Natural killer cell (primary cell): Measurements from ENCODE around the gene MLPH. TPM values are rescaled to one million over a fixed set of nuclear protein-coding genes. Genes with fewer than 3 reads are reported as not detected.

Experiments used
- ATAC-seq, 3 donors: fragments of 150-1000 bp in 2 of 3; fragments of 200-7000 bp in 1 of 3; cut with Tn5 transposase; 1 replicate in 1 of 3; 2 replicates in 2 of 3; pipeline ENCODE4 v1.10.0; 2021; ENCODE audit warnings: mild to moderate bottlenecking in 2 of 3, moderate library complexity in 2 of 3
- DNase-seq, 2 donors: peaks; one replicate each; pipeline versions ENCODE4 v3.0.0 to v3.0.0-alpha.2; 2013 to 2021; ENCODE audit warnings: mixed read lengths in 1 of 2
- H3K27ac ChIP-seq: one replicate; pipeline ENCODE4 v1.5.1; 2013; ENCODE audit warnings: mild to moderate bottlenecking, low read length
- H3K27me3 ChIP-seq: one replicate; pipeline ENCODE4 v1.6.1; 2013; ENCODE audit warnings: low read length; ENCODE audit not compliant: control insufficient read depth, insufficient read depth
- H3K36me3 ChIP-seq: one replicate; pipeline ENCODE4 v1.6.1; 2013; ENCODE audit warnings: low read length; ENCODE audit not compliant: control insufficient read depth, insufficient read depth
- H3K4me1 ChIP-seq: one replicate; pipeline ENCODE4 v1.6.1; 2013; ENCODE audit warnings: low read length; ENCODE audit not compliant: control insufficient read depth, insufficient read depth
- H3K4me3 ChIP-seq: one replicate; pipeline ENCODE4 v1.5.1; 2013; ENCODE audit warnings: low read length
- H3K9me3 ChIP-seq: one replicate; pipeline ENCODE4 v1.6.1; 2013; ENCODE audit warnings: low read length; ENCODE audit not compliant: control insufficient read depth, insufficient read depth
- H3K27ac Mint-ChIP-seq, 2 donors: one replicate each; pipeline ENCODE4 v1.8.0; 2022; ENCODE audit warnings: mild to moderate bottlenecking in 2 of 2, mixed read lengths in 2 of 2, moderate library complexity in 1 of 2
- H3K27me3 Mint-ChIP-seq, 2 donors: one replicate each; pipeline ENCODE4 v1.8.0; 2022; ENCODE audit warnings: low read depth in 2 of 2, mixed read lengths in 2 of 2
- H3K36me3 Mint-ChIP-seq: one replicate; pipeline ENCODE4 v1.8.0; 2022; ENCODE audit warnings: mixed read lengths
- H3K4me1 Mint-ChIP-seq, 2 donors: one replicate each; pipeline ENCODE4 v1.8.0; 2022; ENCODE audit warnings: mixed read lengths in 2 of 2
- H3K4me3 Mint-ChIP-seq: one replicate; pipeline ENCODE4 v1.8.0; 2022; ENCODE audit warnings: mild to moderate bottlenecking, moderate library complexity, mixed read lengths
- H3K9me3 Mint-ChIP-seq, 2 donors: one replicate each; pipeline ENCODE4 v1.8.0; 2022; ENCODE audit warnings: mixed read lengths in 2 of 2
- WGBS: methylation state at CpG from one replicate; pipeline ENCODE4 v1.1.7; 2013; ENCODE audit warnings: missing lambda C conversion rate; ENCODE audit not compliant: insufficient coverage; 5-methylcytosine and 5-hydroxymethylcytosine counted together
- intact Hi-C: fragments of 100-400 bp; cut with micrococcal nuclease; formaldehyde crosslinking; loops from one replicate; pipeline ENCODE4 v1.14.2; 2022
- total RNA-seq, 4 donors: library from RNA; stranded (reverse); fragments of 120-200 nt in 1 of 4; gene quantifications; one replicate each; pipeline versions ENCODE4 v1.2.3 to v1.2.4, GENCODE V29; 2013 to 2022
- TF ChIP-seq, protein P1 (sequence below): fragments of 200-600 bp; IDR thresholded peaks from one replicate; pipeline ENCODE4 v1.8.0; 2022; ENCODE audit warnings: antibody characterized with exemption

Gene MLPH
- total RNA-seq, 3 donors from 2014 or later (not counting 1 experiment from before 2014, with no cell fraction given): not detected

DNA sequence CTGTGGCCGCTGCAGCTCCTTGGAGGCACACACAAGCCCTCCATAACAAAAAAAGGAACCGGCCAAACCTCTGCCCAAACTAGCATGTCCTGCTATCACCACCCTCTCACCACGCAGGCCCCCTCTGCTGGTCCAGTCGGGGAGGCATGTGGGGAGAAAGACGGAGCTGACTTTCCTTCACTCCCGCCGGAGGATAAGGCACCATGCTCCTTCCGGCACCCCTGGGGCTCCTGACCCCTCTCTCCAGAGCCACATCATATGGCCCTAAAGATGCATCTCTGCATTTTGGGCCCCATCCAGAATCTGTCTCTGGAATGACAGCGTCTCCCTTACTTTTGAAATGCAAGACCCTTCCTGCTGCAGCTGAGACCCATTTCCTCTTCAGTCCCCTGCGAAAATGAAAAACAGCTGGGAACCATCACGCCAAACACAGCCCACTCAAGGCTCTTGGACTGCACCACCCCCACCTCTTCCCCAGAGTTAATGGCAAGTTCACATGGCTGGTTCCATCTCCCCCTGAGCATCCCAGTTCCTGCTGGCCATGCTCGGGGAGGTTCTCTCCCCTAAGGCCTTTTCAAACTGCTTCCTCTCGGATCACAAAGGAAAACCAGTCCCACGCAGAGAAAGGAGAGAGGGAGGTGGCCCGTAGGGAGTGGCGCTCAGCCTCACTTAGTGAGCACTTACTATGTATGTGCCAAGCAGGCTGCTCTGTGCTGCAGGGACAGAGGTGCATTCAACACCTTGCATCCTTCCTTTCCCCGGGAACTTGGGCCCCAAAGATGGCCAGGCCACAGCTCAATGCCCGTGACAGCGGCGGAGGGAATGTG is 35.2 kb upstream of the MLPH start:
- Histone ChIP-seq H3K27me3 (no peaks in the 10 kb centered on the region), H3K27ac (no peak overlapping the region), H3K9me3 (no peaks in the 10 kb centered on the region), H3K36me3 (no peaks in the 10 kb centered on the region), H3K4me3 (no peak overlapping the region), H3K4me1 (no peaks in the 10 kb centered on the region)
- TF ChIP-seq, protein P1, sequence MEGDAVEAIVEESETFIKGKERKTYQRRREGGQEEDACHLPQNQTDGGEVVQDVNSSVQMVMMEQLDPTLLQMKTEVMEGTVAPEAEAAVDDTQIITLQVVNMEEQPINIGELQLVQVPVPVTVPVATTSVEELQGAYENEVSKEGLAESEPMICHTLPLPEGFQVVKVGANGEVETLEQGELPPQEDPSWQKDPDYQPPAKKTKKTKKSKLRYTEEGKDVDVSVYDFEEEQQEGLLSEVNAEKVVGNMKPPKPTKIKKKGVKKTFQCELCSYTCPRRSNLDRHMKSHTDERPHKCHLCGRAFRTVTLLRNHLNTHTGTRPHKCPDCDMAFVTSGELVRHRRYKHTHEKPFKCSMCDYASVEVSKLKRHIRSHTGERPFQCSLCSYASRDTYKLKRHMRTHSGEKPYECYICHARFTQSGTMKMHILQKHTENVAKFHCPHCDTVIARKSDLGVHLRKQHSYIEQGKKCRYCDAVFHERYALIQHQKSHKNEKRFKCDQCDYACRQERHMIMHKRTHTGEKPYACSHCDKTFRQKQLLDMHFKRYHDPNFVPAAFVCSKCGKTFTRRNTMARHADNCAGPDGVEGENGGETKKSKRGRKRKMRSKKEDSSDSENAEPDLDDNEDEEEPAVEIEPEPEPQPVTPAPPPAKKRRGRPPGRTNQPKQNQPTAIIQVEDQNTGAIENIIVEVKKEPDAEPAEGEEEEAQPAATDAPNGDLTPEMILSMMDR: no peak
- Mint-ChIP-seq H3K36me3 (no peaks in the 10 kb centered on the region), H3K27ac (no peak overlapping the region), H3K4me1 (peaks cover 0 to 9% of the 10 kb centered on the region in 2 donors), H3K4me3 (no peak overlapping the region), H3K9me3 (no peaks in the 10 kb centered on the region), H3K27me3 (peaks cover 0 to 7% of the 10 kb centered on the region in 2 donors)
- DNase-seq (no peak), ATAC-seq (no peak)
- 91% methylated on average over 20 of the region's 20 CpGs for WGBS
- intact Hi-C loops: no loop called here

DNA sequence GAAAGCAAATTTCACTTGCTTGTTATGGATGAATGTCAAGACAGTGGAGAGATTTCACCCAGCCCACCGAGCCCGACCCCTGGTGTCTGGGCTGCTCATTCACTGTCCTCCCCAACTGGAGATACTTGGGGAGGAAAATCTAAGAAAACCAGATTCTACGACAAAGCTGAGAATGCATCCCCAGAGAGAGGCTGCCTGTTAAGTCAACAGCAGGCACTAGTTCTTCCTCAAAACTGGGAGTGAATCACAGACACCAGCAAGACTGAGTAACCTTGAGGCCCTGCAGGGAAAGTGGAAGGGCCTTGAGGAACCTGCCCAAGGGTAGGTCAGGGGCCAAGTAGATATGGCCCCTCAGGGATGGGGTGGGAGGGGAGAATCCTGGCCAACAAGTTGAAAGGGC is 34.2 kb upstream of the MLPH start:
- 85% methylated on average over 3 of the region's 3 CpGs for WGBS
- no peaks in the 10 kb centered on the region for H3K9me3 ChIP-seq
- no peak overlapping the region for H3K4me3 Mint-ChIP-seq
- H3K36me3 Mint-ChIP-seq: no peaks in the 10 kb centered on the region
- no peak overlapping the region for H3K27ac ChIP-seq
- ATAC-seq (no peak), DNase-seq (no peak)
- H3K27me3 Mint-ChIP-seq: peaks cover 0 to 10% of the 10 kb centered on the region in 2 donors
- TF ChIP-seq, protein P1: no peak
- H3K27me3 ChIP-seq: no peaks in the 10 kb centered on the region
- H3K4me1 Mint-ChIP-seq: peaks cover 0 to 9% of the 10 kb centered on the region in 2 donors
- intact Hi-C loops: no loop called here
- H3K36me3 ChIP-seq: no peaks in the 10 kb centered on the region
- H3K27ac Mint-ChIP-seq: no peak overlapping the region
- H3K4me1 ChIP-seq: no peaks in the 10 kb centered on the region
- no peak overlapping the region for H3K4me3 ChIP-seq
- no peaks in the 10 kb centered on the region for H3K9me3 Mint-ChIP-seq

DNA sequence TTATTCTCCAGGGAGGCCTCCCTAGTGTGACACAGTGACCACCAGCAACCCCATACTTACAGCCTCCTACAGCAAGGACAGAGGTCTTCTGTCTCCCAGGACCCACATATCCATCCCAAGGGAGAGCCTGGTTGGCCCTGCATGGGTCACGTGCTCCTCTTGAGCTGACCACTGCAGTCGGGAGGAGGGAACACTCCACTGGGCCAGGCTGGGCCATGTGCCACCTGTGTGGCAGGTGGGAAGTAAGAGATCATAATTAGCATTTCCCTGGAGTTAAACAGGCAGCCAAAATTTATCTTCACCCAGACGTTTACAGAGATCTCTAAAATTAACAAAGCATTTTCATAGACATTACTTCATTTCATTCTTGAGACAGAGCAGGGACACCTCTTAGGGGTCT is 33.4 kb upstream of the MLPH start:
- ATAC-seq (no peak), DNase-seq (no peak)
- Mint-ChIP-seq H3K4me1 (peaks cover 0 to 9% of the 10 kb centered on the region in 2 donors), H3K36me3 (no peaks in the 10 kb centered on the region), H3K9me3 (no peaks in the 10 kb centered on the region), H3K27me3 (peaks cover 0 to 10% of the 10 kb centered on the region in 2 donors), H3K4me3 (no peak overlapping the region), H3K27ac (no peak overlapping the region)
- intact Hi-C loops: no loop called here
- no peaks in the 10 kb centered on the region for H3K36me3 ChIP-seq
- no peaks in the 10 kb centered on the region for H3K4me1 ChIP-seq
- H3K27me3 ChIP-seq: no peaks in the 10 kb centered on the region
- no peaks in the 10 kb centered on the region for H3K9me3 ChIP-seq
- TF ChIP-seq, protein P1: no peak
- H3K27ac ChIP-seq: no peak overlapping the region
- 70% methylated on average over 3 of the region's 3 CpGs for WGBS
- no peak overlapping the region for H3K4me3 ChIP-seq

DNA sequence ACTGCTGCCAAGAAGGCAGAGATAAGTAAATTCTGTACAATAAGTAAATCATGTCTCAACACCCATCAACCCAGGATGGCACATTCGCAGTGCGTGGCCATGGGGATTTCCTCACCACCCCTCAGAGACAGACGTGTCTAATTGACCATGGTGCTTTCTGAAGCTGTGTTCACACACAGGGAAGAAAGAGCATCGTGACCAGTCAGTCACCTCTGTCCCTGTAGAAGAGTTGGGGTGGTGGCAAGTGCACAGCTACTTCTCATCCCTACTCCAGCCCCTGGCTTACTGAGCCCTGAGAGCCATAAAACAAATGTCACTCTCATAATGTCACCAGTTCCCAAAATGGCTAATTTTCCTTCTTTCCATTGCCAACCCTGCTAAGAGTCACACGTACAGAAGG is 31.3 kb upstream of the MLPH start:
- 50% methylated on average over 4 of the region's 5 CpGs for WGBS
- Histone ChIP-seq H3K27ac (no peak overlapping the region), H3K4me1 (no peaks in the 10 kb centered on the region), H3K9me3 (no peaks in the 10 kb centered on the region), H3K4me3 (no peak overlapping the region), H3K36me3 (no peaks in the 10 kb centered on the region), H3K27me3 (no peaks in the 10 kb centered on the region)
- Mint-ChIP-seq H3K9me3 (no peaks in the 10 kb centered on the region), H3K27ac (no peak overlapping the region), H3K36me3 (no peaks in the 10 kb centered on the region), H3K4me1 (peaks cover 0 to 5% of the 10 kb centered on the region in 2 donors), H3K27me3 (peaks cover 6 to 11% of the 10 kb centered on the region in 2 donors), H3K4me3 (no peak overlapping the region)
- DNase-seq: no peak
- TF ChIP-seq, protein P1: no peak
- peak in 1 of 3 donors; percentile 38 for ATAC-seq
- intact Hi-C loops: no loop called here
